A673 (cell line): ENCODE data around the gene CRIP1.

Experiments used
- EZH2 ChIP-seq: fragments of 200-600 bp; sonication (generic); IDR thresholded peaks from 2 replicates; pipeline ENCODE4 v1.6.1; 2017; ENCODE audit warnings: borderline replicate concordance, low read depth, mild to moderate bottlenecking, mixed read lengths, antibody characterized with exemption, low read length; ENCODE audit not compliant: poor library complexity, severe bottlenecking
- TF ChIP-seq, protein P1 (sequence below): fragments of 300-800, 200-600 bp; sonication (generic); conservative IDR thresholded peaks from 2 replicates; pipeline ENCODE4 v1.5.1; 2017; ENCODE audit warnings: low read depth, mild to moderate bottlenecking, antibody characterized with exemption, low read length, moderate library complexity, mixed read lengths

DNA sequence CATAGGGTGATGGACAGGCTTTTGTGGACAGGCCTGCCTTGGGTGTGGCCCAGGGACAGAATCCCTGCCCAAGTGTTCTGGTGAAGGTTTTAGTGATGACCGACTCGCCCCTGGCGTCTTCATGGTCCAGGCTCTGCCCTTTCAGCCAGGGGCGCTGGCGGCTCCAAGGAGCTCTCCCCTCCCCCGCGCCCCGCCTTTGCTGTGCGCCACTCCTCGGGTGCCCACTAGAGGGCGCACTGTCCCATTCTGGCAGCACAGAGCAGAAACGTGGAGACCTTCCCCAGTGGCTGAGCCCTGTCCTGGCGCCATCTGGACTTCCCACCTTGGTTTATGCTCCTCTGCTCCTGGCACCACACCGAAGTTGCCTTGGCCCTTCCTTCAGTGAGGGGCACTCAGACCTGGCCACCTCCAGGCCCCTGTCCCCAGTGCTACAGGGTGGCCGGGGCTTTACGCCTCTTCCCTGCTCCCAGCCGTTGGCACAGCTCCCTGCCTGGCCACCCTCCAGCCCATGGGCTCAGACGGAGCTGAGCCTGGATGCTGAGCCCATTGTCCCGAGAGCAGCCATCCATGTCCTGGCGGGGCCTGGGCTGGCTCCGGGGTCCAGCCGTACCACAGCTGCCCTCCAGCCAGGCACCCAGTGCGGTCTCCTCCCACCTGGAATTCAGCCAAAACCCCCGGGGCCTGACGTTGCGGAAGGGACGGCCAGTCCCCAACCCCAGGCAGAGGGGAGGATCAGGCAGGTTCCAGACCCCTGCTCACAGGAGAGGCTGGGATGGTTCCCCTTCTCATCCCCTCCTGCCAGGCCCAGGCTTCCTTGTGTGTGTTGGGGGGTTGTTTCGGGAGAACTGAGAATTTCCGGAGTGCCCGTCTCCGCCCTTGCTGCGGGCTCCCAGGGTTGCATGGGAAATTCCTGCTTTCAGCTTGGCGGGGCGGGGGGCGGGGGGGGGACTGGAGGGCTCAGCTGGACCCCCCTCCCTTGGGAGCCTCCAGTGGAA is 5.6 kb upstream of the CRIP1 start:
- TF ChIP-seq, protein P1, sequence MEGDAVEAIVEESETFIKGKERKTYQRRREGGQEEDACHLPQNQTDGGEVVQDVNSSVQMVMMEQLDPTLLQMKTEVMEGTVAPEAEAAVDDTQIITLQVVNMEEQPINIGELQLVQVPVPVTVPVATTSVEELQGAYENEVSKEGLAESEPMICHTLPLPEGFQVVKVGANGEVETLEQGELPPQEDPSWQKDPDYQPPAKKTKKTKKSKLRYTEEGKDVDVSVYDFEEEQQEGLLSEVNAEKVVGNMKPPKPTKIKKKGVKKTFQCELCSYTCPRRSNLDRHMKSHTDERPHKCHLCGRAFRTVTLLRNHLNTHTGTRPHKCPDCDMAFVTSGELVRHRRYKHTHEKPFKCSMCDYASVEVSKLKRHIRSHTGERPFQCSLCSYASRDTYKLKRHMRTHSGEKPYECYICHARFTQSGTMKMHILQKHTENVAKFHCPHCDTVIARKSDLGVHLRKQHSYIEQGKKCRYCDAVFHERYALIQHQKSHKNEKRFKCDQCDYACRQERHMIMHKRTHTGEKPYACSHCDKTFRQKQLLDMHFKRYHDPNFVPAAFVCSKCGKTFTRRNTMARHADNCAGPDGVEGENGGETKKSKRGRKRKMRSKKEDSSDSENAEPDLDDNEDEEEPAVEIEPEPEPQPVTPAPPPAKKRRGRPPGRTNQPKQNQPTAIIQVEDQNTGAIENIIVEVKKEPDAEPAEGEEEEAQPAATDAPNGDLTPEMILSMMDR, result peak; percentile 99
- TF ChIP-seq EZH2, result no peak
